Measurements from ENCODE around the gene HES1. TPM values are rescaled to one million over a fixed set of nuclear protein-coding genes. Genes with fewer than 3 reads are reported as not detected.
A peak's percentile ranks its signal among the peaks of the same experiment; 100 is the strongest.

HES1 gene
- total RNA-seq, 1 donor: 13.4 TPM

- DNase-seq (ENCODE audit: low read depth): peak; percentile 76
- peak overlapping the region; percentile 47 for H3K4me3 ChIP-seq (ENCODE audit: low read depth, low read length)
Observed at GRCh38 chr3:194140520-194141414, 4.8 kb downstream of the HES1 start.

GRCh38 chr3:194141415-194142155 is 5.6 kb downstream of the HES1 start:
- TF ChIP-seq CTCF (IDR thresholded peaks at IDR 0.05; ENCODE audit: insufficient read depth, low read depth, low read length): no peak
- DNase-seq (ENCODE audit: low read depth): peak; percentile 96
- H3K4me3 ChIP-seq (ENCODE audit: low read depth, low read length): peak overlapping the region; percentile 47

More at GRCh38 chr3:194140520-194141414, 4.8 kb downstream of the HES1 start:
- TF ChIP-seq CTCF (IDR thresholded peaks at IDR 0.05; ENCODE audit: insufficient read depth, low read depth, low read length): no peak

- no peak for TF ChIP-seq CTCF (IDR thresholded peaks at IDR 0.05; ENCODE audit: insufficient read depth, low read depth, low read length)
- H3K4me3 ChIP-seq (ENCODE audit: low read depth, low read length): peak overlapping the region; percentile 10
- peak; percentile 76 for DNase-seq (ENCODE audit: low read depth)
Observed at GRCh38 chr3:194142156-194142910, 6.4 kb downstream of the HES1 start.

- TF ChIP-seq CTCF (IDR thresholded peaks at IDR 0.05; ENCODE audit: insufficient read depth, low read depth, low read length): no peak
- DNase-seq (ENCODE audit: low read depth): no peak
- no peak overlapping the region for H3K4me3 ChIP-seq (ENCODE audit: low read depth, low read length)
Observed at GRCh38 chr3:194145702-194146101, 9.8 kb downstream of the HES1 start.

- no peak overlapping the region for H3K4me3 ChIP-seq (ENCODE audit: low read depth, low read length)
- TF ChIP-seq CTCF (IDR thresholded peaks at IDR 0.05; ENCODE audit: insufficient read depth, low read depth, low read length): no peak
- DNase-seq (ENCODE audit: low read depth): no peak
Observed at GRCh38 chr3:194147679-194148078, 11.7 kb downstream of the HES1 start.

GRCh38 chr3:194148383-194148782 is 12.4 kb downstream of the HES1 start:
- no peak overlapping the region for H3K4me3 ChIP-seq (ENCODE audit: low read depth, low read length)
- TF ChIP-seq CTCF (IDR thresholded peaks at IDR 0.05; ENCODE audit: insufficient read depth, low read depth, low read length): no peak
- DNase-seq (ENCODE audit: low read depth): peak; percentile 39

Data from fibroblast of villous mesenchyme (primary cell).